ENCODE data around the gene SPTBN5. TPM values are rescaled to one million over a fixed set of nuclear protein-coding genes. Genes with fewer than 3 reads are reported as not detected.

Gene SPTBN5
- polyA plus RNA-seq, 1 donor from 2014 or later: 0.01 TPM

DNA sequence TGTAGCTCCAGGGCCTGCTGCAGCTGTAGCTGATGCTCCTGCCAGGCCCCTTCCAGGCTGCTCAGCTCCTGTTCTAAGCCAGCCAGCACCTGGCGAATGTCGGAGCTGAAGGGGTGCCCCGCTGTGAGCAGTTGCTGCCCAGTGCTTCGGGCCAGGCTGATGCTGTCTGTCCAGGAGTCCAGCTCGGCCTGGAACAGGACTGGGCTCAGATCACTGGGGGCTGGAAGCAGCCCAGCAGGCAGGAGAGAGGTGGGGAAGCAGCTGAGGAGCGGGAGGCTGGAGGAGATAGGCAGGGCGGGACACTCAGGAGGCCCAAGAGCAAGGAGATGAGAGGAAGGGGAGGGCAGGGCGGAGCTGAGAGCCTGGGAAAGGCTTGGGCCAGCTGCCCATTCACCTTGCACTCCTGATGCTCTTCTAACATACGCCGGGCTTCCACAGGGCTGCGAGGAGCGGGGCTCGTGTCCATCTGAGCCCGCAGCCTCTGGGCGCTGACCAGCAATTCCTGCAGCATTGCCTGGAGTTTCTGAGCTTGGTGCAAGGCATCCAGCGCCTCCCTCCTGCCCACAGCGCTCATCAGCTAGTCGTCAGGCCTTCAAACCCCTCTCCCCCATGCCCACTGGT is 32.0 kb downstream of the SPTBN5 start:
- Histone ChIP-seq H3K27me3 (ENCODE audit: insufficient read depth, low read depth, low read length) (no peaks in the 10 kb centered on the region), H3K36me3 (ENCODE audit: insufficient read depth, low read length) (no peaks in the 10 kb centered on the region), H3K9me2 (ENCODE audit: insufficient read depth, low read length) (no peaks in the 10 kb centered on the region), H2AFZ (ENCODE audit: low read depth, low read length) (no peak overlapping the region), H3K4me3 (ENCODE audit: low read length) (no peak overlapping the region), H4K20me1 (ENCODE audit: insufficient read depth) (no peaks in the 10 kb centered on the region), H3K79me2 (replicated peaks; ENCODE audit: insufficient read depth, low read length) (no peaks in the 10 kb centered on the region), H3K9ac (ENCODE audit: low read length) (no peak overlapping the region), H3K27ac (ENCODE audit: low read length) (no peak overlapping the region), H3F3A (ENCODE audit: insufficient read depth, low read length, poor library complexity, severe bottlenecking) (no peaks in the 10 kb centered on the region), H3K4me2 (ENCODE audit: low read length) (no peak overlapping the region), H3K9me3 (ENCODE audit: low read length) (no peaks in the 10 kb centered on the region)
- TF ChIP-seq TAF1 (IDR thresholded peaks at IDR 0.05; ENCODE audit: low read depth) (no peak), CTCF (IDR thresholded peaks at IDR 0.05; ENCODE audit: poor library complexity, severe bottlenecking) (no peak), EZH2 (IDR thresholded peaks at IDR 0.05; ENCODE audit: borderline replicate concordance, insufficient read depth, low read length, poor library complexity, severe bottlenecking) (no peak), MXI1 (conservative IDR thresholded peaks at IDR 0.05; ENCODE audit: poor library complexity, severe bottlenecking) (no peak), POLR2AphosphoS5 (IDR thresholded peaks at IDR 0.05) (no peak), SMC3 (conservative IDR thresholded peaks at IDR 0.05; ENCODE audit: poor library complexity) (no peak), RAD21 (conservative IDR thresholded peaks at IDR 0.05) (no peak), REST (IDR thresholded peaks at IDR 0.05; ENCODE audit: borderline replicate concordance) (no peak)

- no peaks in the 10 kb centered on the region for H3K9me3 ChIP-seq (ENCODE audit: low read length)
- no peak overlapping the region for H3K4me2 ChIP-seq (ENCODE audit: low read length)
- H3K27ac ChIP-seq (ENCODE audit: low read length): no peak overlapping the region
- H2AFZ ChIP-seq (ENCODE audit: low read depth, low read length): no peak overlapping the region
- no peaks in the 10 kb centered on the region for H3K27me3 ChIP-seq (ENCODE audit: insufficient read depth, low read depth, low read length)
- H3F3A ChIP-seq (ENCODE audit: insufficient read depth, low read length, poor library complexity, severe bottlenecking): no peaks in the 10 kb centered on the region
- no peaks in the 10 kb centered on the region for H3K79me2 ChIP-seq (replicated peaks; ENCODE audit: insufficient read depth, low read length)
- no peaks in the 10 kb centered on the region for H3K9me2 ChIP-seq (ENCODE audit: insufficient read depth, low read length)
- H3K9ac ChIP-seq (ENCODE audit: low read length): no peak overlapping the region
- H3K36me3 ChIP-seq (ENCODE audit: insufficient read depth, low read length): no peaks in the 10 kb centered on the region
- no peak overlapping the region for H3K4me3 ChIP-seq (ENCODE audit: low read length)
- no peaks in the 10 kb centered on the region for H4K20me1 ChIP-seq (ENCODE audit: insufficient read depth)
- TF ChIP-seq TAF1 (IDR thresholded peaks at IDR 0.05; ENCODE audit: low read depth) (no peak), CTCF (IDR thresholded peaks at IDR 0.05; ENCODE audit: poor library complexity, severe bottlenecking) (no peak), EP300 (conservative IDR thresholded peaks at IDR 0.05; ENCODE audit: poor library complexity, severe bottlenecking) (no peak), POLR2AphosphoS5 (IDR thresholded peaks at IDR 0.05) (no peak), MXI1 (conservative IDR thresholded peaks at IDR 0.05; ENCODE audit: poor library complexity, severe bottlenecking) (no peak), RAD21 (conservative IDR thresholded peaks at IDR 0.05) (no peak), EZH2 (IDR thresholded peaks at IDR 0.05; ENCODE audit: borderline replicate concordance, insufficient read depth, low read length, poor library complexity, severe bottlenecking) (no peak), SMC3 (conservative IDR thresholded peaks at IDR 0.05; ENCODE audit: poor library complexity) (no peak), REST (IDR thresholded peaks at IDR 0.05; ENCODE audit: borderline replicate concordance) (no peak)
Measured at GRCh38 chr15:41860049-41860828, 33.6 kb downstream of the SPTBN5 start.
